HepG2 (cell line): ENCODE data around the gene ROS1. TPM values are rescaled to one million over a fixed set of nuclear protein-coding genes. Genes with fewer than 3 reads are reported as not detected.

Experiments
- ATAC-seq: fragments of 200-7000 bp; cut with Tn5 transposase; 3 replicates; pipeline ENCODE4 v1.9.1; 2020; ENCODE audit warnings: mild to moderate bottlenecking, moderate library complexity
- BruUV-seq: library from RNA; stranded (reverse); fragments of 400-500 nt; replicated peaks from 2 replicates; lab custom pipeline; 2021; lab: Mats Ljungman, UMichigan
- CTCF ChIA-PET: fragments of 300-600 bp; formaldehyde crosslinking; extraction: SDS; loops from one replicate; lab custom pipeline; 2021; ENCODE audit warnings: low total read pairs, inconsistent platforms, low intra/inter-chr PET ratio; lab: Yijun Ruan, JAX
- POLR2A ChIA-PET: fragments of 350-600 bp; sonication (Branson Sonifier 250); formaldehyde crosslinking; loops from one replicate; lab custom pipeline; 2020; ENCODE audit warnings: antibody characterized with exemption, inconsistent platforms; lab: Yijun Ruan, JAX
- DNase-seq: peaks from one replicate; pipeline ENCODE4 v3.0.0-alpha.2; 2015; ENCODE audit warnings: low spot score
- FAIRE-seq: peaks from 3 replicates; lab custom pipeline; 2011; peaks lifted over from hg19 to GRCh38; lab: Jason Lieb, UNC
- H2AFZ ChIP-seq: one replicate; pipeline ENCODE4 v1.6.1; 2011; ENCODE audit warnings: low read length, inconsistent platforms
- H3K27ac ChIP-seq: fragments of 300-600 bp; 3 replicates; pipeline ENCODE4 v1.8.0; 2011; ENCODE audit warnings: mixed run types, mild to moderate bottlenecking, mixed read lengths, low read length, inconsistent platforms; ENCODE audit not compliant: insufficient read depth; ENCODE audit errors: extremely low read length
- H3K27me3 ChIP-seq, 2 experiments: fragments of 200-600 bp in 1 of 2; 2 replicates in 1 of 2; 3 replicates in 1 of 2; pipeline versions ENCODE4 v1.6.0 to v1.8.0; 2011; ENCODE audit warnings: low read length in 2 of 2, mild to moderate bottlenecking in 2 of 2, moderate library complexity in 2 of 2, inconsistent platforms in 1 of 2; ENCODE audit not compliant: insufficient read depth in 2 of 2, control insufficient read depth in 1 of 2
- H3K36me3 ChIP-seq, 2 experiments: fragments of 200-600 bp in 1 of 2; replicated peaks in 1 of 2; 2 replicates in 1 of 2; 3 replicates in 1 of 2; pipeline versions ENCODE4 v1.5.1 to v1.8.0; 2011; ENCODE audit warnings: low read length in 2 of 2, inconsistent platforms in 1 of 2; ENCODE audit not compliant: insufficient read depth in 2 of 2, control insufficient read depth in 1 of 2
- H3K4me1 ChIP-seq: 2 replicates; pipeline ENCODE4 v1.5.1; 2012; ENCODE audit warnings: low read length, inconsistent platforms; ENCODE audit not compliant: insufficient read depth
- H3K4me2 ChIP-seq: 2 replicates; pipeline ENCODE4 v1.6.0; 2011; ENCODE audit warnings: low read depth, low read length, inconsistent platforms
- H3K4me3 ChIP-seq, 3 experiments: fragments of 200-600 bp in 1 of 3; sonication (generic), shearing (Covaris generic) in 1 of 3; replicated peaks in 1 of 3; 2 replicates each; pipeline ENCODE4 v1.5.1; 2011 to 2016; ENCODE audit warnings: low read length in 3 of 3, inconsistent platforms in 2 of 3, low read depth in 2 of 3, mild to moderate bottlenecking in 2 of 3, control low read depth in 1 of 3, mixed read lengths in 1 of 3; ENCODE audit not compliant: insufficient read depth in 1 of 3
- H3K79me2 ChIP-seq: one replicate; pipeline ENCODE4 v1.6.1; 2011; ENCODE audit warnings: low read length, inconsistent platforms; ENCODE audit not compliant: insufficient read depth
- H3K9ac ChIP-seq: 2 replicates; pipeline ENCODE4 v1.6.0; 2011; ENCODE audit warnings: mild to moderate bottlenecking, low read depth, low read length, inconsistent platforms; ENCODE audit not compliant: insufficient read depth
- H3K9me3 ChIP-seq: 2 replicates; pipeline ENCODE4 v1.5.1; 2012; ENCODE audit warnings: mild to moderate bottlenecking, low read length
- H4K20me1 ChIP-seq: 2 replicates; pipeline ENCODE4 v1.6.0; 2011; ENCODE audit warnings: inconsistent platforms, mild to moderate bottlenecking, low read length, moderate library complexity; ENCODE audit not compliant: insufficient read depth
- AKAP8 ChIP-seq: sonication (generic); formaldehyde crosslinking; IDR thresholded peaks from 2 replicates; pipeline ENCODE4 v1.5.1; 2020; ENCODE audit warnings: mild to moderate bottlenecking, missing genetic modification reagents
- CHD2 ChIP-seq: IDR thresholded peaks from 2 replicates; pipeline ENCODE4 v1.6.1; 2011; ENCODE audit warnings: low read depth, low read length, improper control_type of control experiment
- NFE2L2 ChIP-seq: fragments of 150-350 bp; IDR thresholded peaks from 2 replicates; pipeline ENCODE4 v1.6.1; 2014; ENCODE audit warnings: low read length
- NKX3-1 ChIP-seq: sonication (generic); formaldehyde crosslinking; IDR thresholded peaks from 2 replicates; pipeline ENCODE4 v1.5.0; 2020; ENCODE audit warnings: missing genetic modification reagents
- SNRNP70 ChIP-seq: fragments of 200-400 bp; formaldehyde crosslinking; IDR thresholded peaks from 2 replicates; pipeline ENCODE4 v1.6.1; 2017; ENCODE audit warnings: mild to moderate bottlenecking, low read depth, low read length, moderate library complexity
- TFAP4 ChIP-seq: sonication (generic); IDR thresholded peaks from 2 replicates; pipeline ENCODE4 v1.6.1; 2016; ENCODE audit warnings: low read depth, borderline replicate concordance
- ZBTB2 ChIP-seq: sonication (generic); formaldehyde crosslinking; IDR thresholded peaks from 2 replicates; pipeline ENCODE4 v1.8.0; 2022; ENCODE audit warnings: low read depth, missing genetic modification reagents
- ZBTB25 ChIP-seq: IDR thresholded peaks from 2 replicates; pipeline ENCODE4 v1.6.1; 2018; ENCODE audit warnings: missing genetic modification reagents
- ZNF501 ChIP-seq: sonication (generic); formaldehyde crosslinking; IDR thresholded peaks from 2 replicates; pipeline ENCODE4 v1.5.1; 2020; ENCODE audit warnings: mild to moderate bottlenecking, moderate library complexity, missing genetic modification reagents
- ZNF841 ChIP-seq: sonication (generic); formaldehyde crosslinking; IDR thresholded peaks from 2 replicates; pipeline ENCODE4 v1.8.1; 2023; ENCODE audit warnings: missing genetic modification reagents, borderline replicate concordance
- ZSCAN12 ChIP-seq: sonication (generic); formaldehyde crosslinking; IDR thresholded peaks from 2 replicates; pipeline ENCODE4 v1.9.0; 2021; ENCODE audit warnings: mild to moderate bottlenecking, missing genetic modification reagents
- WGBS: methylation state at CpG from one replicate; pipeline ENCODE4 v1.1.6; 2017; ENCODE audit warnings: low lambda C conversion rate; 5-methylcytosine and 5-hydroxymethylcytosine counted together
- in situ Hi-C: cut with HindIII; loops from 2 replicates; pipeline ENCODE4 v1.10.0; 2017; ENCODE audit warnings: low pct_unique_long_range_greater_than_20kb; ENCODE audit not compliant: extremely low pct_ligation_motif_present
- intact Hi-C: fragments of 100-400 bp; cut with micrococcal nuclease; formaldehyde crosslinking; loops from one replicate; pipeline ENCODE4 v1.10.0; 2022; ENCODE audit not compliant: unreplicated experiment
- polyA plus RNA-seq, 8 experiments: library from polyadenylated mRNA; depleted of rRNA in 3 of 8; stranded (reverse) in 7 of 8; unstranded in 1 of 8; fragments of >200 nt; fragmentation: Illumina TruSeq in 4 of 8; extraction: Trizol in 4 of 8; gene quantifications; 2 replicates each; pipeline versions ENCODE4 v1.2.1 to v1.2.3, GENCODE V29; 2011 to 2016; ENCODE audit warnings: low read depth in 4 of 8, missing spikeins in 1 of 8, mixed read lengths in 1 of 8; ENCODE audit not compliant: insufficient read depth in 1 of 8
- total RNA-seq, 5 experiments: library from RNA; depleted of rRNA; stranded (reverse); fragments of >200 nt; fragmentation: Illumina TruSeq; extraction: Trizol; gene quantifications; 2 replicates each; pipeline ENCODE4 v1.2.3, GENCODE V29; 2016; ENCODE audit warnings: low read depth in 1 of 5

Gene ROS1
- total and polyA plus RNA-seq, 2 of the 13 experiments (the other 11 are each of a cell fraction or from before 2014, with no cell fraction given) = not detected

GRCh38 chr6:117440706-117441525, 15.2 kb upstream of the ROS1 start:
- ChIA-PET CTCF (no interaction called here), POLR2A (interaction anchor here (0.7 kb wide), 1 partner anchor 40 kb away, joined by 3 read pairs; no protein-coding TSS in a partner anchor)
- no peak for ATAC-seq
- H3K27ac ChIP-seq = no peak overlapping the region
- H3K79me2 ChIP-seq = no peaks in the 10 kb centered on the region
- intact Hi-C loops (loop anchor here (5.0 to 10.0 kb wide), 2 partner anchors 36 to 394 kb away; no protein-coding TSS in a partner anchor), in situ Hi-C loops (no loop called here)
- H3K36me3 ChIP-seq = no peaks in the 10 kb centered on the region
- no peak overlapping the region for H2AFZ ChIP-seq
- H3K9me3 ChIP-seq = peaks cover 14% of the 10 kb centered on the region; the same call in 1 of the 2 replicates
- FAIRE-seq = no peak
- 94% methylated on average over 2 of the region's 2 CpGs for WGBS
- H3K4me2 ChIP-seq = no peak overlapping the region
- BruUV-seq = no TSS peak
- no peak overlapping the region for H3K9ac ChIP-seq
- H3K27me3 ChIP-seq = no peaks in the 10 kb centered on the region
- TF ChIP-seq ZBTB25 (no peak), AKAP8 (no peak), ZBTB2 (CRISPR knock-in tag) (no peak), ZSCAN12 (CRISPR knock-in tag) (no peak), ZNF501 (CRISPR knock-in tag) (no peak), CHD2 (no peak), ZNF841 (CRISPR knock-in tag) (no peak), TFAP4 (no peak), NFE2L2 (no peak), SNRNP70 (no peak), NKX3-1 (CRISPR knock-in tag) (no peak)
- DNase-seq = no peak
- peaks cover 21% of the 10 kb centered on the region for H3K4me1 ChIP-seq
- H3K4me3 ChIP-seq = no peak overlapping the region
- no peaks in the 10 kb centered on the region for H4K20me1 ChIP-seq
